HG03159 (cell line): ENCODE results near the gene PLEKHG4B.
"Not testable (repeated sequence)": the region's sequence is repeated elsewhere in the genome, so short reads cannot be mapped to it uniquely, and the experiment has no call there.

Source experiments
- ATAC-seq: cut with Tn5 transposase; IDR thresholded peaks from one replicate; pipeline ENCODE4 v1.9.1; 2021; ENCODE audit warnings: mild to moderate bottlenecking, moderate library complexity; ENCODE audit not compliant: unreplicated experiment

PLEKHG4B gene

GRCh38 chr5:154826-155225 is 62.9 kb downstream of the PLEKHG4B start:
- ATAC-seq, result no peak

- no peak for ATAC-seq
These were observed 63.9 kb downstream of the PLEKHG4B start for GRCh38 chr5:155651-156410.

GRCh38 chr5:156411-157072 is 64.6 kb downstream of the PLEKHG4B start:
- ATAC-seq, result no peak

- no peak for ATAC-seq
These were observed 65.3 kb downstream of the PLEKHG4B start for GRCh38 chr5:157126-157715.

- no peak for ATAC-seq
These were observed 65.8 kb downstream of the PLEKHG4B start for GRCh38 chr5:157801-158200.

GRCh38 chr5:158807-159447 is 67.0 kb downstream of the PLEKHG4B start:
- ATAC-seq, result no peak

GRCh38 chr5:159448-160172 is 67.6 kb downstream of the PLEKHG4B start:
- ATAC-seq, result no peak

GRCh38 chr5:160173-160510 is 68.2 kb downstream of the PLEKHG4B start:
- ATAC-seq, result no peak

GRCh38 chr5:160921-161802 is 69.2 kb downstream of the PLEKHG4B start:
- ATAC-seq, result no peak

- no peak for ATAC-seq
These were observed 69.8 kb downstream of the PLEKHG4B start for GRCh38 chr5:161803-162110.

- ATAC-seq, result no peak
These were observed 70.2 kb downstream of the PLEKHG4B start for GRCh38 chr5:162190-162564.

GRCh38 chr5:162565-163337 is 70.8 kb downstream of the PLEKHG4B start:
- ATAC-seq, result no peak

- no peak for ATAC-seq
These were observed 71.3 kb downstream of the PLEKHG4B start for GRCh38 chr5:163338-163620.

- no peak for ATAC-seq
These were observed 71.9 kb downstream of the PLEKHG4B start for GRCh38 chr5:163841-164240.

- no peak for ATAC-seq
These were observed 72.3 kb downstream of the PLEKHG4B start for GRCh38 chr5:164244-164643.

GRCh38 chr5:164783-165182 is 72.8 kb downstream of the PLEKHG4B start:
- ATAC-seq, result not testable (repeated sequence)

- no peak for ATAC-seq
These were observed 74.7 kb downstream of the PLEKHG4B start for GRCh38 chr5:166441-167372.

- no peak for ATAC-seq
These were observed 75.5 kb downstream of the PLEKHG4B start for GRCh38 chr5:167511-167910.
